GM21825 (cell line): ENCODE measurements around the gene POMT1.
"Not testable (repeated sequence)": the region's sequence is repeated elsewhere in the genome, so short reads cannot be mapped to it uniquely, and the experiment has no call there.

Experiments used
- ATAC-seq: cut with Tn5 transposase; IDR thresholded peaks from one replicate; pipeline ENCODE4 v1.9.1; 2021; ENCODE audit warnings: mild to moderate bottlenecking, moderate library complexity; ENCODE audit not compliant: unreplicated experiment

The POMT1 gene, protein sequence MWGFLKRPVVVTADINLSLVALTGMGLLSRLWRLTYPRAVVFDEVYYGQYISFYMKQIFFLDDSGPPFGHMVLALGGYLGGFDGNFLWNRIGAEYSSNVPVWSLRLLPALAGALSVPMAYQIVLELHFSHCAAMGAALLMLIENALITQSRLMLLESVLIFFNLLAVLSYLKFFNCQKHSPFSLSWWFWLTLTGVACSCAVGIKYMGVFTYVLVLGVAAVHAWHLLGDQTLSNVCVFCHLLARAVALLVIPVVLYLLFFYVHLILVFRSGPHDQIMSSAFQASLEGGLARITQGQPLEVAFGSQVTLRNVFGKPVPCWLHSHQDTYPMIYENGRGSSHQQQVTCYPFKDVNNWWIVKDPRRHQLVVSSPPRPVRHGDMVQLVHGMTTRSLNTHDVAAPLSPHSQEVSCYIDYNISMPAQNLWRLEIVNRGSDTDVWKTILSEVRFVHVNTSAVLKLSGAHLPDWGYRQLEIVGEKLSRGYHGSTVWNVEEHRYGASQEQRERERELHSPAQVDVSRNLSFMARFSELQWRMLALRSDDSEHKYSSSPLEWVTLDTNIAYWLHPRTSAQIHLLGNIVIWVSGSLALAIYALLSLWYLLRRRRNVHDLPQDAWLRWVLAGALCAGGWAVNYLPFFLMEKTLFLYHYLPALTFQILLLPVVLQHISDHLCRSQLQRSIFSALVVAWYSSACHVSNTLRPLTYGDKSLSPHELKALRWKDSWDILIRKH

DNA sequence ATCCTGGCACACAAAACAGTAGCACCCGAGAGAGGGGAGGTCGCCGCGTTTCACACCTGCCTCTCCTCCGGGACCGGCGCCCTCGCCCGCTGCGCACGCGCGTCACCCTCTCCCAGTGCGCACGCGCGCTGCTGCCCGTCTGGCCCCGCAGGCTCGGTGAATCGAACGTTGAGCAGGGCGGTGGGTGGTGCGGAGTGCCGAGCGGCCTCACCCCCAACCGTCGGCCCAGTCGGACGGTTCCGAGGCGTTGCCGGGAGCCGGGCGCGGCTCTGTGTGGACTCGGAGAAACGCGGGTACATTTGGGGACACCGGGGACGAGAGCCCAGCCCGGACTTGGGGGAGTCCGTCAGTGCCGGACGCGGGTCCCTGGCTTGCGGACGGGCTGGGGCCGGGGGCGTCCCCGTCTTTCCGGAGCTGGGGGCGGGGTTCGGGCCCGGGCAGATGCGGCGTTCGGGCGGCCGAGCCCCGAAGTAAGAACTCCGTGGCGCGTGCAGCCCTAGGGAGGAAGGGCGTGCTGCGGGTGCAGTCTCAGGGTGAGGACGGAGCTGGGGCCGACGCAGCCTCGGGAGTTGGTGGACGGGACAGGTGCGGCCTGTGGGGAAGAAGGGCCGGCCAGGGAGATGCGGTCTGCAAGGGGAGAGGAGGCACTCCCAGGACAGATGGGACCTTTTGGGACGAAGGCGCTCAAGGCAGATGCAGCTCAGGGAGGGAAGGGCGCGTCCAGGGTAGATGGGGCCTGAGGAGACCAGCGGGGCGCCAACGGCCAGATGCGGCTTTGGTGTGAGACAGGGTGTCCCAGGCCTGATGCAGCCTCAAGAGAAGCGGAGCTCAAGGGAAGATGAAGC is at the start of gene POMT1:
TSS of gene POMT1 (plus strand) at position 138 of the 845 bp plus-strand sequence. CDS start 1,301 bp downstream, outside the sequence.
- peak; percentile 70 for ATAC-seq

DNA sequence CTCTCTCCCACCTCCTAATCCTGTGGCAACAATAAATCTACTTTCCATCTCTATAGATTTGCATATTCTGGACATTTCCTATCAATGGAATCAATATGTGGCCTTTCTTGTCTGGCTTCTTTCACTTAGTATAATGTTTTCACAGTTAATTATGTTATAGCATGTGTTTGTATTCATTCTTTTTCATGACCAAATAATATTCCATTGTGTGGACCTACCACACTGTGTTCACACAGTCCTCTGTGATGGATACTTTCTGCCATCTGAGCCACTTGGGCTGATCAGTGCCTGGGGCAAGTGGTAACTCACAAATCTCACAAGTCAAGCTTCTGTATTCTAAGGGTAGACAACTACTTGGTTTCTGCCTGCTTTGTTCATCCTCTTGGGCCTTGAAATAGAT is 48.7 kb upstream of the POMT1 start:
- ATAC-seq: no peak

DNA sequence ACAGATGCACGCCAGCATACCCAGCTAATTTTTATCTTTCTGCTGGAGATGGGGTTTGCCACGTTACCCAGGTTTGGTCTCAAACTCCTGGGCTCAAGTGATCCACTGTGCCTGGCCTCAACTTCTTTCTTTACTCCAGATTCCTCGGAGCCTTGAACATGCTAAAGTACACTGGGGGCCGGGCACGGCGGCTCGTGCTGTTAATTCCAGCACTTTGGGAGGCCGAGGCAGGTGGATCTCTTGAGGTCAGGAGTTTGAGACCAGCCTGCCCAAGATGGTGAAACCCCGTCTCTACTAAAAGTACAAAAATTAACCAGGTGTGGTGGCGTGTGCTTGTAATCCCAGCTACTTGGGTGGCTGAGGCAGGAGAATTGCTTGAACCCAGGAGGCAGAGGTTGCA is 47.1 kb upstream of the POMT1 start:
- ATAC-seq: not testable (repeated sequence)

DNA sequence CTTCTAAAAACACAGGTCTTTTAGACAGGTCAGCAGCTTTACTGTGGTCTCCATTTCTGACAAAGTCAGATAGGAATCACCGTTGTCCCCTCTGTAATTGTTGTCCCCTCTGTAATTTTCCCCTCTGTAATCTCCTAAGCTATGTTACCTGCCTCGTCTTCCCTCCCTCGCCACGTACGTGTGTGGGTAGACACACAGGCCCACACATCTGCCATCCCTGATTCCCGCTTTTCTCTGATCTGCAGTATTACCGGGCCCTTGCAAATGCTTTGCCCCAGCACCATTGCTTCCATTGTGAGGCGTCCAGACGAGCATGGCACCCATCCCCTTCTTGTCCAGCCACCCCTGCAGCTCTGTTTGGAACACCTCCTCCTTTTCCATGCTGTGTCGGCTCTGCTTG is 45.0 kb upstream of the POMT1 start:
- no peak for ATAC-seq

DNA sequence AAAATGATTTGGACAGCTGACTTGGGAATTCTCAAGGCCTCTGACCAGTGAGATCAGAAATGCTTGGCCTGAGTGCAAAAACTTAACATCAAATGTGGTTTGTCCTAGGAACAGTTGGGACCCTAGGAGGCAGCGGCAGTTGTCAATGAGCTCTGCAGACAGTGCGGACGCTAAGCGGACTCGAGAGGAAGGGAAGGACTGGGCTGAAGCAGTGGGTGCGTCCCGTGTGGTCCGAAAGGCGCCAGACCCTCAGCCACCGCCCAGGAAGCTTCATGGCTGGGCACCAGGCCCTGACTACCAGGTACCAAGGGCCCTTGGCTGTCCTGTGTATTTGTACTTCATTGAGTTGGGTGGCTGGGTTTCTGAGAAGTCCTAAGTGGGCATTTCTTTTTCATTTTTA is 43.7 kb upstream of the POMT1 start:
- ATAC-seq: no peak

DNA sequence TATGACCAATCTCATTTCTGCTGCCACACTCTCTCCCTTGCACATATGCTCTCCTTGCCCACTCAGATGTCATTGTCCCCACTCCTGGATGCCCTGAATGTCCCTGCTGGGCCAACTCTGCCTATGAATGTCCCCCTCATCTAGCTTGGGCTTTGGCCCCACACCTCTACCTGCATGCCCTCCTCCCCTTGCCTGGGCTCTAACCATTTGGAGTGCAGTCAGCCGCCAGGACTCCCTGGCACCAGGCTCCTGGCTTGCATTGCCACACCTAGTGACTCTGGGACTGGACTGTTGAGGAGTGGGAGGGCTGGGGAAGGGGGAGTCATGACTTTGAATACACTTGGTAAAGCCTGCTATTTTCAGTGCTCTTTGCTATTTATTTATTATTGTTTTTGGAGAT is 41.6 kb upstream of the POMT1 start:
- no peak for ATAC-seq

DNA sequence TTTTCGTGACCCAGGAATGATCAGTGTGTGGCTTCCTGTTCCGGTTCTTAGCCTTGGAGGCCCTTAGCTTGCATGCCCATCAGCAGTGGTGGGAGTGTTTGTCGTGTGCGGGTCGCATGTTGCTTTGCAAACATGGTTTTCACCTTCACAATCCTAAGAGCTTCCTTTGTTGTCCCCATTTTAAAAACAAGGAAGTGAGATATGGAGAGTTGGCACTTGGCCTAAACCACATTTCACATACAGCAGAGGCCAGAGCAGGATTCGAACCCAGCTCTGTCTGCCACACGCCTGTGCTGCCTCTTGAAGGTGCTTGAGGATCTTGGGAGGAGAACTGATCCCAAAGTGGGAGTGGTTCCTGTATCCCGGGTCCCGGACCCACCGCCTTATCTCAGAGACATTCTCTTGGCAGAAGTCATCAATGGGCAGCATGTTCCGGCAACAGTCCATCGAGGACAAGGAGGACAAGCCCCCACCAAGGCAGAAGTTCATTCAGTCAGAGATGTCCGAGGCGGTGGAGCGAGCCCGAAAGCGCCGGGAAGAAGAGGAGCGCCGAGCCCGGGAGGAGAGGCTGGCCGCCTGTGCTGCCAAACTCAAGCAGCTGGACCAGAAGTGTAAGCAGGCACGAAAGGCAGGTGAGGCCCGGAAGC is 38.2 kb upstream of the POMT1 start:
- no peak for ATAC-seq

DNA sequence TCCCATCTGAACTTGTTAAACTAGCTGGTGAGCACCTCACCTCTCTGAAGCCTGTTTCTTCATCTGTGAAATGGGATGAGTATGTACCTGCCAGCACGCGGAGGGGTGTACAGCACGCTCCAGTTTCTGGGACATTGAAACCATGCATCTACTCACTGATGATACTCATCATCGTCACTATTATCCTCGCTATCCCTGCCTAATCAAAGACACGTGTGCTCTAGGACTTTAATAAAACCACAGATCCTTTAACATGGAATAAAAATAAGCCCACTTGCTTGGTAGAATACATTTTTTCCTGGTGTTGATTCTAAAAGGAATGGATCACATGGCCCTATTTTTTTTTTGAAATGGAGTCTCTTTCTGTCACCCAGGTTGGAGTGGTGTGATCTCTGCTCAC is 37.3 kb upstream of the POMT1 start:
- no peak for ATAC-seq

DNA sequence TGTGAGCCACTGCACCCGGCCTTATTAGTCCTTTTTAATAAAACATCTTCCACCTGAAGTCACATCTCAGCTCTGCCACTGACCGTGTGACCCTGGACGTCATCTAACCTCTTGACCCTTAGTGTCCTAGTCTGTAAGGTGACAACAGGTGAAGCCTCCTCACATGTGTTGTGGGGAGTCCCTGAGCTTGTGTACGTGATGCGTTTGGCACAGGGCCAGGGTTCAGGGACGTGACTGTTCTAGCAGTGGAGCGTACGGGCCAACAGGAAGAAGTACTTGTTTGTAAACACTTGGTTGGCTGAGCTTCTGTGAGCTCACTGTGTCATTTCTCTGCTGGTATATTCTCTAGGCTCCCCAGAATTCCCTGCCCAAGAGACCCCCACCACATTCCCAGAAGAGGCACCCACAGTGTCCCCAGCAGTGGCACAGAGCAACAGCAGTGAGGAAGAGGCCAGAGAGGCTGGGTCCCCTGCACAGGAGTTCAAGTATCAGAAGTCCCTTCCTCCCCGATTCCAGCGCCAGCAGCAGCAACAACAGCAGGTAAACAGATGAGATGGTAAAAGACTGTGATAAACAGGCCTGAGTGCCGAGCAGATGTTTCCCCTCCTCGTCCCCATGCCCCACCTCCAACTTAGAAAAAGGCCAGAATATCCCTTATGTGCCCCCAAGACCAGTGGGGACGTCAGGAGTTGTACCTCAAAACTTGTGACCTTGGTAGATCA is 35.3 kb upstream of the POMT1 start:
- ATAC-seq: no peak

DNA sequence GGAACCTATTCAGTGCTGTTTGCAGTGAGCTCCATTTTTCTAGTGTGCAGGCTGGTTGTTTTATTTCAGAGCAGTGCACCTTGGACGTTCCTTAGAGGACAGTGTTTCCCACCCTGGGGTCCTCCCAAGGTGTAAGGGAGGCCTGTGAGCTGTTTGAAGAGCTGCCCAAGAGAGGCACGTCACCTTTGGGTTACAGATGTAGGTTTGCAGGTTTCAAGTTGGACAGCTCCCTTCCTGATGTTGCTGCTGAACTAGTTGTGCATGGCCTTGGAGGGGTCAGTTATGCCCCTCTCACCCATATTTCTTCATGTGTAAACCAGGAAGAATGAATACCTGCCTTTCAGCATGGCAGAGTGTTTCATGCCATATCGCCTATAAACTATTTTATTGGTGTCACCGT is 34.7 kb upstream of the POMT1 start:
- no peak for ATAC-seq

DNA sequence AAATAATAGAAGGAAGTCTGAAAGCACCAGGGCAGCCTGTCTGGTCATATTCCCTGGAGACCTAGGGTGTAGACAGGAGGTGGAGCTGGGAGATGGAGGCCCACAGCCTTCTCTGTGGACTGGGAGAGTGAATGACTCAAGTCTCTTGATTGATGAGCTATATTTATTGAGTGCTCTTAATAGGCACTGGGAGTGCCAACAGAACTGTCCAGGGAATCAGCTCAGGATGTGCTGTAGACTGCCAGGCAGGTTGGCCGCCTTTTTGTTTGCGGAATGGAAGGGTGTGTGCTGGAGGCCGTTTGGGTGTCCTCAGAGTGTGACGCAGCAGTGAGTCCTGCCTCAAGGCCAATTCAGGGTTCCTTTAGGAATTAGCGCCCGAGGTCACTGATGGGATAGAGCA is 33.4 kb upstream of the POMT1 start:
- ATAC-seq: no peak

DNA sequence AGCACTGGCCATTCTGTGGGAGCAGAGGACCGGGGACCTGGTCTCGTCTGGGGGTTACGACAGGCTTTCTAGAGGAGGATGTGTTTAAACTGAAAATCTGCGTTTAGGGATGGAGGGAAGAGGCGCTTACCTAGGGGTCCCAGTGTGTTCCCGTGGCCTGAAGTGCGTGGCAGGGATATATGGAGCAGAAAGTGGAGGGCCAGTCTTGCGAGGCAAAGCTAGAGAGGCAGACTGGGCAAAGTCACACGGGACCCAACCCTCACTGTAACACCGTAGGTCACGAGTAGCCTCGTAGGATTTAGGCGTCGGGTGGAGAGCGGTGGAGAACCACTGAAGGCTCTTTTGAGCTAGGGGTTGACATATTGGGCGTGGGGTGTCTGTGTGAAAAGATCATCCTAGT is 32.8 kb upstream of the POMT1 start:
- no peak for ATAC-seq

DNA sequence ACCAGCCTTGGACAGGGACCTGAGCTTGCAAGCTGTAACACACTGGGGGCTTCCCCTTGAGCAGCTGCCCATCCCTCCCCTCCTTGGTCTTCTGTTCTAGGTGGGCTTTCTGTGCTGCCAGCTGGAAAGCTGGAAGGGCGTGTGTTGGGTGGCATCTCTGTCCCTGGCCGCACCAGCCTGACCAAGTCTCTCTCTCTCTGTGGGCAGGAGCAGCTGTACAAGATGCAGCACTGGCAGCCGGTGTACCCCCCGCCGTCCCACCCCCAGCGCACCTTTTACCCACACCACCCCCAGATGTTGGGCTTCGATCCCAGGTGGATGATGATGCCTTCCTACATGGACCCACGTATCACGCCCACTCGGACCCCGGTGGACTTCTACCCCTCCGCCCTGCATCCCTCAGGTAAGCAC is 32.1 kb upstream of the POMT1 start:
- no peak for ATAC-seq

DNA sequence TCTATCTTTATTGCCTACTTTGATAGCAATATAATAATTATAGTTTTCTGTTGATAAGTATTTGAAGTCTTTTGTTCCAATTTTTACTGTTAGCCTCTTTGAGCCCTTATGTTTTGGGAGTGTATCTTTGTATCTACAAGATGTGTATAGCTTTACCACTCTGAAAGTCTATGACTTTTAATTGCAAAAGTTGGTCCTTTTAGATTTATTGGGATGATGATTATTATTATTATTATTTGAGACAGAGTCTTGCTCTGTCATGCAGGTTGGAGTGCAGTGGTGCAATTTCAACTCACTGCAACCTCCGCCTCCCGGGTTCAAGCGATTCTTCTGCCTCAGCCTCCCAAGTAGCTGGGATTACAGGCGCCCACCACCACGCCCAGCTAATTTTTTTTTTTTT is 30.6 kb upstream of the POMT1 start:
- ATAC-seq: not testable (repeated sequence)

DNA sequence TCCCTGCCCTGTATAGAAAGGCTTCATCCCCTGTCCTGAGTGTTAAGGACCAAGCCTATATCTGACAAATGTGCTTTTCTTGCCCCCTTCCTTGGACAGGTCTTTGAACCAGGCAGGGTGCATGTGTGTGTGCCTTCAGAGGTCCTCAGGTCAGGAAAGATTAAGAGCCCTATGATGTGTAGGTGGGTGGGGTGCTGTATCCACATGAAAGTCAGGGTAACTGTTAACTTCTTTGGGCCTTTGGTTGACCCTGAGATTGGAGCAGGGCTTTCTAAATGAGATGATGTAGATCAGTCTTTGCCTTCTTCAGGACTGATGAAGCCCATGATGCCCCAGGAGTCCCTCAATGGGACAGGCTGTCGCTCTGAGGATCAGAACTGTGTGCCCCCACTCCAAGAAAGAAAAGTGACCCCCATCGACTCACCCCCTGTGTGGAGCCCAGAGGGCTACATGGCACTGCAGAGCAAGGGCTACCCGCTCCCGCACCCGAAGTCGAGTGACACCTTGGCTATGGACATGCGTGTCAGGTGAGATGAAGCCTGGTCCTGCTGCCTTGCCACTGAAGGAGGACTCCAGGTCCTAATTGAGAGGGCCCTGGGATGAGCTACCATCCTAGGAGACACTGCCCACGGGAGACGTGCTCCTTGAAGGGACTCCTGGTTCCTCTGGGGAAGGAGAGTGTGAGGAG is 29.4 kb upstream of the POMT1 start:
- no peak for ATAC-seq

DNA sequence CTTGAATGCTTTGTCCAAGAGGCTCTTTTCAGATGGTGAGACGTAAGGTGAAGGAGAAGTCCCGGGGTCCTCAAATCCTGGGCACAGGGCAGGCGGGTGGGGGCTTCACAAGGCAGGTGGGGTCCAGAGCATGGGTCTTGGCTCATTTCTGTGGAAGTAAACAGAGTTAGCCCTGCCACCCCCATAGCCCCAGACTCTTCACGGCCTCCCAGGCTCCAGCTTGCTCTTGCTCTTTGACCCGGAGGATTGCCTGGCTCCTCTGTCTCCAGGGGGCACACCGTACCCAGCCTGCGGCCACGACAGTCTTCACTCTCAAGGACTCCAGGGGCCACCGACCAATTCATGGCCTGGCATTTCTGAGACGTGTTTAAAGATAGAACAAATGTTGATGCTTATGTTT is 28.8 kb upstream of the POMT1 start:
- no peak for ATAC-seq

DNA sequence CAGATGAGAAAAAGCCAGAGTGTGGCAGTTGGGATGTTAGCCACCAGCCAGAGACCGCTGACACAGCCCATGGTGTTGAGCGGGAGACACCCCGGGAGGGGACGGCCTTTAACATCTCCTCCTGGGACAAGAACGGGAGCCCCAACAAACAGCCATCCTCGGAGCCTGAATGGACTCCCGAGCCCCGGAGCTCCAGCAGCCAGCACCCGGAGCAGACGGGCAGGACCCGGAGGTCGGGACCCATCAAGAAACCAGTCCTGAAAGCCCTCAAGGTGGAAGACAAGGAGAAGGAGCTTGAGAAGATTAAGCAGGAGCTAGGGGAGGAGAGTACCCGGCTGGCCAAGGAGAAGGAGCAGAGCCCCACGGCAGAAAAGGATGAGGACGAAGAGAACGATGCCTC is 28.0 kb upstream of the POMT1 start:
- ATAC-seq: no peak

DNA sequence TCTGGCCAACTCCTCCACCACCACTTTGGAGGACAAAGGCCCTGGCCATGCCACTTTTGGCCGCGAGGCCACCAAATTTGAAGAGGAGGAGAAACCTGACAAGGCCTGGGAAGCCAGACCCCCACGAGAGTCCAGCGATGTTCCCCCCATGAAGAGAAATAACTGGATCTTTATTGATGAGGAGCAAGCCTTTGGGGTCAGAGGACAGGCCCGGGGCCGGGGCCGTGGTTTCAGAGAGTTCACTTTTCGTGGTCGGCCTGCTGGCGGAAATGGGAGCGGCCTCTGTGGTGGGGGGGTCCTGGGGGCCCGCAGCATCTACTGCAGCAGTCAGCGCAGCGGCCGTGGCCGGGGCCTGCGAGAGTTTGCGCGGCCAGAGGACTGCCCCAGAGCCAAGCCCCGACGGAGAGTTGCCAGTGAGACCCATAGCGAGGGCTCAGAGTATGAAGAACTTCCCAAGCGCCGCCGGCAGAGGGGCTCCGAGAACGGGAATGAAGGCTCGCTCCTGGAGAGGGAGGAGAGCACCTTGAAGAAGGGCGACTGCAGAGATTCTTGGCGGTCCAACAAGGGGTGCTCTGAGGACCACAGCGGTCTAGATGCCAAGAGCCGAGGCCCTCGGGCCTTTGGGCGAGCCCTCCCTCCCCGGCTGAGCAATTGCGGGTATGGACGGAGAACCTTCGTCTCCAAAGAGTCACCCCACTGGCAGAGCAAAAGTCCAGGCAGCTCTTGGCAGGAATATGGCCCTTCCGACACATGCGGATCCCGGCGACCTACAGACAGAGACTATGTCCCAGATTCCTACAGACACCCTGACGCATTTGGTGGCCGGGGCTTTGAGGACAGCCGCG is 27.4 kb upstream of the POMT1 start:
- no peak for ATAC-seq
